Nephron progenitor cell (in vitro differentiated cells): ENCODE measurements around the gene KCNAB2.

ENCODE experiments used
- DNase-seq: peaks from one replicate; pipeline ENCODE4 v3.0.0; 2021
- H3K27ac Mint-ChIP-seq: 2 replicates; pipeline ENCODE4 v1.8.0; 2021; ENCODE audit warnings: mild to moderate bottlenecking, moderate library complexity, mixed read lengths
- H3K27me3 Mint-ChIP-seq: 2 replicates; pipeline ENCODE4 v1.8.0; 2021; ENCODE audit warnings: mild to moderate bottlenecking, low read depth, mixed read lengths; ENCODE audit not compliant: poor library complexity
- H3K36me3 Mint-ChIP-seq: 2 replicates; pipeline ENCODE4 v1.8.0; 2021; ENCODE audit warnings: low read depth, mixed read lengths
- H3K4me1 Mint-ChIP-seq: 2 replicates; pipeline ENCODE4 v1.8.0; 2021; ENCODE audit warnings: mixed read lengths
- H3K4me3 Mint-ChIP-seq: 2 replicates; pipeline ENCODE4 v1.8.0; 2021; ENCODE audit warnings: mild to moderate bottlenecking, moderate library complexity, mixed read lengths
- H3K9me3 Mint-ChIP-seq: 2 replicates; pipeline ENCODE4 v1.8.0; 2021; ENCODE audit warnings: mild to moderate bottlenecking, moderate library complexity, mixed read lengths
- CTCF ChIP-seq: fragments of 200-600 bp; sonication (generic); IDR thresholded peaks from 2 replicates; pipeline ENCODE4 v1.5.0; 2021; ENCODE audit warnings: antibody characterized with exemption

Gene KCNAB2

GRCh38 chr1:6069573-6069972, 23.9 kb downstream of the KCNAB2 start:
- H3K4me1 Mint-ChIP-seq = peaks cover 4% of the 10 kb centered on the region
- TF ChIP-seq CTCF = no peak

GRCh38 chr1:6070450-6070974, 24.8 kb downstream of the KCNAB2 start:
- Mint-ChIP-seq H3K27me3 (peaks cover 8% of the 10 kb centered on the region), H3K36me3 (no peaks in the 10 kb centered on the region), H3K9me3 (no peaks in the 10 kb centered on the region), H3K4me1 (peaks cover 4% of the 10 kb centered on the region), H3K27ac (no peak overlapping the region), H3K4me3 (no peak overlapping the region)
- DNase-seq = no peak
- TF ChIP-seq CTCF = no peak

More at GRCh38 chr1:6069573-6069972, 23.9 kb downstream of the KCNAB2 start:
- H3K4me3 Mint-ChIP-seq = no peak overlapping the region
- H3K9me3 Mint-ChIP-seq = no peaks in the 10 kb centered on the region
- H3K27me3 Mint-ChIP-seq = peaks cover 8% of the 10 kb centered on the region
- no peak overlapping the region for H3K27ac Mint-ChIP-seq
- H3K36me3 Mint-ChIP-seq = no peaks in the 10 kb centered on the region
- no peak for DNase-seq

- H3K36me3 Mint-ChIP-seq = no peaks in the 10 kb centered on the region
- no peak for DNase-seq
- H3K27me3 Mint-ChIP-seq = peaks cover 8% of the 10 kb centered on the region
- H3K27ac Mint-ChIP-seq = no peak overlapping the region
- TF ChIP-seq CTCF = no peak
- H3K9me3 Mint-ChIP-seq = no peaks in the 10 kb centered on the region
- H3K4me3 Mint-ChIP-seq = no peak overlapping the region
- H3K4me1 Mint-ChIP-seq = peaks cover 4% of the 10 kb centered on the region
Observed at GRCh38 chr1:6071219-6071618, 25.5 kb downstream of the KCNAB2 start.

- H3K27me3 Mint-ChIP-seq = peaks cover 13% of the 10 kb centered on the region
Observed at GRCh38 chr1:6072774-6073479, 27.2 kb downstream of the KCNAB2 start.

GRCh38 chr1:6073480-6074053, 27.9 kb downstream of the KCNAB2 start:
- no peak overlapping the region for H3K4me3 Mint-ChIP-seq
- TF ChIP-seq CTCF = no peak
- peaks cover 1% of the 10 kb centered on the region for H3K4me1 Mint-ChIP-seq
- peaks cover 19% of the 10 kb centered on the region for H3K27me3 Mint-ChIP-seq
- DNase-seq = no peak
- H3K27ac Mint-ChIP-seq = no peak overlapping the region
- no peaks in the 10 kb centered on the region for H3K9me3 Mint-ChIP-seq
- no peaks in the 10 kb centered on the region for H3K36me3 Mint-ChIP-seq

More at GRCh38 chr1:6072774-6073479, 27.2 kb downstream of the KCNAB2 start:
- Mint-ChIP-seq H3K36me3 (no peaks in the 10 kb centered on the region), H3K4me3 (no peak overlapping the region), H3K27ac (no peak overlapping the region), H3K9me3 (no peaks in the 10 kb centered on the region), H3K4me1 (no peaks in the 10 kb centered on the region)
- TF ChIP-seq CTCF = no peak
- no peak for DNase-seq
